GM19351 (cell line): ENCODE results near the gene GNG13.
"Not testable (repeated sequence)": the region's sequence is repeated elsewhere in the genome, so short reads cannot be mapped to it uniquely, and the experiment has no call there.

Source experiments
- ATAC-seq: cut with Tn5 transposase; IDR thresholded peaks from one replicate; pipeline ENCODE4 v1.9.1; 2021; ENCODE audit warnings: mild to moderate bottlenecking, moderate library complexity; ENCODE audit not compliant: unreplicated experiment

The GNG13 gene, protein sequence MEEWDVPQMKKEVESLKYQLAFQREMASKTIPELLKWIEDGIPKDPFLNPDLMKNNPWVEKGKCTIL

DNA sequence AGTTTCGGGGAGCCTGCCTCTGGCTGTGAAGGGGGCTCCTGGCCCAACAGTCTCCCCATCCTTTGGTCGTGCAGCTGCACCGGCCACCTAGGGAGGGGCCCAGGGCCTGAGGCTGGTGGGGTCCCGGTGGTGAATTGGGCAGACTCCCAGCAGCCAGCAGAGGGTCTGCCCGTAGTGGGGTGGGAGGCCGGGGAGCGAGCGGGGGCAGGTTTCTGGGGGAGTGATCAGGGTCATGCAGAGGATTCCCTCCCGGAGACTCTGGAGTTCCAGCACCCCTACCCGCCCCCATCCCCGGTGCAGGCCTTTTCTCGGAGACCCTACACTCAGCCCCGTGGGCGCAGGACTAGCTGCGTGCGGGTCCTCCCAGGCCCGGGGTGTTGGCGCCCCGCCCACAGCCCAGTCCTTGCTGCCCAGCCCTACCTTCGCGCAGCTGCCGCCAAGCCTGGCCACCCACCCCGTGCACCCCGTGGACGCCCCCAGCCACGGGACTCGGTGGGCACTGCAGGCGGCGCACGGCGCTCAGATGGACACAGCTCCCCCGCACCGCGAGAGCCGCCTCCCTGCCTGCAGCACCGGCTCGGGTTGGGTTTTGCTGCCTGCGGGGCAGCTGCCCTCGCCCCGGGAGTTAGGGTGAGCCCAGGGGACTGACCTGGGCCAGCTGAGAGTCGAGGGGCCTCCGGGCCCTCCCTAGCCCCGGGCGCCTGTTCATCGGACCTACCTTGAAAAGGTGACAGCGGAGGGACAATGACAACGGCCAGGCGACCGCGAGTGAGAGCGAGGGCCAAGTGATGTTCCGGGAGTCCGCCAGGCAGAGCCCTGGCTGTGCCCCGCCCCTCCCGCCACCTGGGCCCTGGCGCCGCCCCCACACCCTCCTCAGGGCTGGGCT is at the start of gene GNG13:
Gene GNG13, minus strand, starts transcription at position 787 of the 886 bp plus-strand sequence. CDS start 1,657 bp downstream, outside the sequence.
- ATAC-seq: no peak

DNA sequence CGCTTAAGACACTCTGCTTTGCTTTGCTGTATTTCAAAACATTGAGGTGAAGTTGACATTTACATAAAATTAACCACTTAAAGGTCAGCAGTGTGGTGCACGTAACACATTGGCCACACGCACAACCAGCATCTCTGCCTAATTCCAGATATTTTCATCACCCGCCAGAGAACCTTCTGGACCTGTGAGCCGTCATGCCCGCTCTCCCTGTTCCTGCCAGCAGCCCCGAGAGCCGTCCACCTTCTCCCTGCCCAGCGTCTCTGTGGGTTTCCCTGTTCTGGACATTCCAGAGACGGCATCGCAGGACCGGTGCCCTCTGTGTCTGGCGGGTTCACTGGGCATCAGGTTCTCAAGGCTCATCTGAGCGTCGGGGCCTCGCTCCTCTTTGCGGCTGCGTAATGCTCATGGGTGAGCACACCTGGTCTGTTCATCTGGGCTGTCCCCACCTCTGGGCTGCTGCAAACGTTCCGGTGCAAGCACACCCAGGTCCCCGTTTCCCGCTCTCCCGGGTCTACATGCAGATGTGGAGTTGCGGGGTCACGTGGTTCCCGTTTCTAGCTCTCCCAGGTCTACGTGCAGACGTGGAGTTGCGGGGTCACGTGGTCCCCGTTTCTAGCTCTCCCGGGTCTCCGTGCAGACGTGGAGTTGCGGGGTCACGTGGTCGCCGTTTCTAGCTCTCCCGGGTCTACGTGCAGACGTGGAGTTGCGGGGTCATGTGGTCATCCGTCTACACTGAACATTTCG is 48.1 kb upstream of the GNG13 start:
- ATAC-seq: no peak

DNA sequence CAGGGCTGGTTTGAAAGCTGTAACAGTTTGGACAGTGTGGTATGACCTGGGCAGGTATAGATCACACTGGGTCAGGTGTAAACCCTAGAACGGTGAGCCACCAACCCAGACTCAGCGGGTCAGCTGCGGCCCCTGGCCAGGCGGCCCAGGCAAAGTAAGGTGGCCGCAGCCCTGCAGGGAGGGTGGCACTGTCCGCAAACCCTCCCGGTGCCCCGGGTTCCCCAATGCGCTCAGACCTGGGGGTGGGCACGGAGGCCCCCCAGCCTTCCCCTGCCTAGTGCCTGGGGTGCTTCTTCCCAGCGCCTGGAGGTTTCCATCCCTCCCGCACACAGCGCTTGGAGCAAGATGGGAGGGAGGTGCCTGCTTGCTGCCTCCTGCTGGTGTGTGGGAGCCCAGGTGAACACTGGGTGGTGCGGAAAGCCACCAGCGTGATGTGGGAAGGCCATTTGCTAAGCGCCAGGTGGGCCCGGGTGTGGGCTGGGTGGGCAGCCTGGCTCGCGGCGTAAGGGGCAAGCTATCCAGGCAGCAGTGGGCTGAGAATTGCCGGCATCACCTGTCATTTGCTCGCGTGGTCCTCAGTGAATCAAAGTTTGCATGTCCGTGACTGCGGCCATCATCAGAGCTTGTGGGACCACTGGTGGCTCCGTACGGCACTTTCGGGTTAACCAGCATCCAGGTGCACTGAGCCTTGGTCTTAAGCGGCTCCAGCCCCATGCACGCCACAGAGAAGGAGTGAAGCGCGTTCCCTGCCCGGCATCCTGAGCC is 47.3 kb upstream of the GNG13 start:
- no peak for ATAC-seq

DNA sequence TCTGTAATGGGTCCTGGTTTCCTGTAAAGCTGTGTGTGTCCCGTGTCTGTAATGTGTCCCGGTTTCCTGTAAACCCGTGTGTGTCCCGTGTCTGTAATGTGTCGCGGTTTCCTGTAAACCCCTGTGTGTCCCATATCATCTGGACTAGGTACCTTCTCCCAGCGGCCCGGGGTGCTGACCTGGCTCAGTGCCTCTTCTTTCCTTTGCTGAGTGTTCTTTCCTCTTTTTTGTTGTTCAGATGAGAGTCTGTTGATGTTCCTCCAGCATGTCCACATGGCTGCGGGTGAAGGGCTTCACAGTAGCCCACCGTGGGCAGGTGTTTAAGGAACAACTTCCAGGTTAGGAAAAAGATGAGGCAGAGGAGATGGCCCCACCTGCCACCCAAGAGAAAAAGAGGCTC is 46.6 kb upstream of the GNG13 start:
- no peak for ATAC-seq

DNA sequence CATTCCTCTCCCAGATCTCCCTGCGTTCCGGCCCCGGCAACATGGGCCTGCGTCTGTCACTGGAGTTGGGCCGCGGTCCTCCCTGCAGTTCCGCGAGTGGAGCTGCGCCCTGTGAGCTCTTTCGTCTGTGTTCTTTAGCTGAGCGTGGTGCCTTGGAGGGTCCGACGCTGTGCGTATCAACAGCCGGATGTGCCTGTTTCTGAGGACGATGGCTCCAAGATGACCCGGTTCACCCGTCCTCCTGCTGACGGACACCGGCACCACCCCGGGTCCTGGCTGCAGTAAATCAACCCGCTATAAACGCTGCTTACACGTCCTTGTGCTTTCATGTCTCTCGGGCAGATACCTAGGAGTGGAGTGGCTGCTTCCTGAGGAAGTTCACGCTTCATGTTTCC is 44.8 kb upstream of the GNG13 start:
- no peak for ATAC-seq

DNA sequence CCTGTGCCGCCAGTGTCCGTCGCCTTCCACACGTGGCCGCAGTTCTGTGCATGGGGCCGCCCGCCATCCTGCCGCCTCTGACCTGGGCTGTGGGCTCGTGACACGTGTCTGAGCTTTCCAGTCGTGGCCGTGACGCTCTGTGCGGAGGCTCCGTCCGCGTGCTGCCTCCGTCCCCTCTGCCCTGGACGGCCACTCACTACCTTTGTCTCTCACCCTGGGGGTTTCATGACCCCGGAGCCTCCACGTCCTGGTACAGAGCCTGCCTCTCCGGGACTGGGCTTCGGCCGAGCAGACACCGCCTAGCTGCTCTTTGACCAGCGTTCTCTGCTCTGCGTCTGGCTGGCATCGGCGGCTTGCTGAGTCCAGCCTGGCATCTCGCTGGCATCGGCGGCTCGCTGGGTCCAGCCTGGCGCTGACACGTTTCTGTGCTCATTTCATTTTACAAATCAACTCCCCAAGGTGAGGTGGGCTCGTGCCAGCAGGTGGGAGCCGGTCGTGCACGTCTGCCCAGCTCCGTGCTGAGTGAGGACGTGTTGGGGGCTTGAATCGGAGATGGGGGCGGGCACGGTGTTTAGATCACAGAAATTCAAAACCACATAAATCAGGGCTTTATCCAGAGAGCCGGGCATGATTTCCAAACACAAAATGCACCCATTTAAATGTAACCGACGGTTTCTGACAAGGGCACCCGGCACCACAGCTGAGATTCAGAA is 44.3 kb upstream of the GNG13 start:
- no peak for ATAC-seq

DNA sequence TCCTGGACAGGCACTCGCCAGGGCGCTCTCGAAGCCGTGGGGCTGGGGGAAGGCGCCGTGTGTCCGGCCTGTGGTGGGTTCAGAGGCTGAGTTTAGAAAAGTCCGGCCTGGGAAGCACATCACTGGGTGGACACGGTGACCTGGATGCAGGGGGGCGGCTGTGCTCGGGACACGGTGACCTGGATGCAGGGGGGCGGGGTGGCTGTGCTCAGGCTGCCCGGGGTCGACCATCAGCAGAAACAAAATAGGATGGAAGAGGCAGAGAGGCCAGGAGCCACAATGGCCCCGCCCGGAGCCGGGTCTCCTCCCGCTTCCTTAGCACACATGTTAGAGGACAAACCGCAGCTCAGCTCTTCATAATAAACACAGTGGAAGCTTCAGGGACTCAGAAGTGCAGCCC is 43.2 kb upstream of the GNG13 start:
- ATAC-seq: no peak

DNA sequence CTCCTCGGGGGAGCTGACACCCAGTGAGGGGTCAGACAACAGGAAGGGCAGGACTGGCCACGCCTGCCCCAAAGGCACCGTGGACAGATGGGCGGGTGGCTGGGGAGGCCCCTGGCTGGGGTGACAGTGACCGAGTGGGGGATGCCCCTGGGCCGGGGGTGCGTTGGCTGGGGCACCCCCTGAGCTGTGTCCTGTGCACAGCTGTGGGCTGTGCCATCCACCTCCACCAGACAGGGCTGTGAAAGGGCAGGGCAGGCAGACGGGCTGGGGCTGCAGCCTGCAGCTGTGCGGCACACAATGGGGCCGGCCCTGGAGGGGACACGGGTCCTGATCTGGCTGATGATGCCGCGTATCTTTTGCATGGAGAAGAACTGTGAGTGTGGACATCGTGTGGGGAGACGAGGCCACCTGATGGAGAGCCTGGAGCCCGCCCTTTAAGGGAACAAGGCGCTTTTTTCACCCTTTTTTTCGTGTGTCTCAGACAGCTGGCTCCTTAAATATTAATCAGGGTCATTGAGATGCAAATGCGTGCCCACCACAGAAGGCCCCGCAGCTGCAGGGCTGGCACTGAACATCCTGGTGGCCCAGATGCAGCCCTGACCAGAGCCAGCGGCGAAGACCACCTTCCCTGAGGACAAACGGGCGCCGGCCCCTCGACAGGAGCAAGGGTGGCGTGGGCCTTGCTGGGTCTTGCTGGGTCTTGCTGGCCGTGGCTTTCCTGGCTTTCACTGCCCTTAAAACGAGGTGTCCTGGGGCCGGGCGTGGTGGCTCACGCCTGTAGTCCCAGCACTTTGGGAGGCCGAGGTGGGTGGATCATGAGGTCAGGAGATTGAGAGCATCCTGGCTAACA is 42.4 kb upstream of the GNG13 start:
- ATAC-seq: no peak

DNA sequence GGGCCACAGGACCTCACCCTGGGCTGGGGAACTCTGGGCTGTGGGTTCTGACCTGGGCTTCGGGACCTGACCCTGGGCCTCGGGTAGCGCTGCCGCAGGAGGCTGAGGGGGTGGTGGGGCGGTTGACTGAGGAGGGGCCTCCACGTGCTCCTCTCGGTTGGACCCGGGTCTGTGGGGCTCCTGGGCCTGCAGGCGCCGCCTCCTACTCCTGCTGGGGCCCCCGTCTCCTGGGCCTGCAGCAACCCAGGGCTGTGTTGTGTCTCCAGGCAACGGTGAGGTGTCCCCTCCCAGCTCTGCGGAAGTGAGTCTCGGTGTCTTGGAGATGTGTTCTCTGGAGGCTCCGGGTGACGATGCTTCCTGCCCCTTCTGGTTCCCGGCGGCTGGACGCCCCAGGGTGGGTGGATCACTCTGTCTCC is 41.5 kb upstream of the GNG13 start:
- ATAC-seq: no peak

DNA sequence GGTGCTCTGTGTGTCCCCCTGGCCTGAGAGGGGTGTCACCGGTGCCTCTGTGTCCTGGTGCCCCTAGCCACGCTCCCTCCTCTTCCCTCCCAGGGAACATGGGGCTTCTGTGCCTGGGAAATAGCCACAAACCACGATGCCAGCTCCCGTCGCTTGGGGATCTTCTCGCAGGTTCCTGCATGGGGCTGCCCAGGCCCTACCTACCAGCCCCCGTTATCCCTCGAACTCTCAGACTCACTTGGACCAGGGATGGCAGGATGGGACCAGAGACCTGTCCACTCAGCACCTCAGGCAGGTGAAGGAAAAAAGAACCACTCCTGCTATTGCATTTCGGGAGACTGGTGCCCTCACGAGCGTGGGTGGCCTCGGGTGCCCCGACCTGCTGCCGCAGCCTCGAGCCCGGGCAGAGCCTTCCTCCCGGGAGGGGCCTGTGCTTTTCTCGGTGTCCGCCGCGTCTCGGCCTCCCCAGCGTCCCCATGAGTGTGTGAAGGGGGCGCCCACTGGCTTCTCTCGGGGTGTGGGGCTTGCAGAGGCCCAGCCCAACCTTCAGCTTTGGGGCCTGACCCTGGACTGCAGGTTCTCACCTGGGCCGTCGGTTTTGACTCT is 41.0 kb upstream of the GNG13 start:
- no peak for ATAC-seq

DNA sequence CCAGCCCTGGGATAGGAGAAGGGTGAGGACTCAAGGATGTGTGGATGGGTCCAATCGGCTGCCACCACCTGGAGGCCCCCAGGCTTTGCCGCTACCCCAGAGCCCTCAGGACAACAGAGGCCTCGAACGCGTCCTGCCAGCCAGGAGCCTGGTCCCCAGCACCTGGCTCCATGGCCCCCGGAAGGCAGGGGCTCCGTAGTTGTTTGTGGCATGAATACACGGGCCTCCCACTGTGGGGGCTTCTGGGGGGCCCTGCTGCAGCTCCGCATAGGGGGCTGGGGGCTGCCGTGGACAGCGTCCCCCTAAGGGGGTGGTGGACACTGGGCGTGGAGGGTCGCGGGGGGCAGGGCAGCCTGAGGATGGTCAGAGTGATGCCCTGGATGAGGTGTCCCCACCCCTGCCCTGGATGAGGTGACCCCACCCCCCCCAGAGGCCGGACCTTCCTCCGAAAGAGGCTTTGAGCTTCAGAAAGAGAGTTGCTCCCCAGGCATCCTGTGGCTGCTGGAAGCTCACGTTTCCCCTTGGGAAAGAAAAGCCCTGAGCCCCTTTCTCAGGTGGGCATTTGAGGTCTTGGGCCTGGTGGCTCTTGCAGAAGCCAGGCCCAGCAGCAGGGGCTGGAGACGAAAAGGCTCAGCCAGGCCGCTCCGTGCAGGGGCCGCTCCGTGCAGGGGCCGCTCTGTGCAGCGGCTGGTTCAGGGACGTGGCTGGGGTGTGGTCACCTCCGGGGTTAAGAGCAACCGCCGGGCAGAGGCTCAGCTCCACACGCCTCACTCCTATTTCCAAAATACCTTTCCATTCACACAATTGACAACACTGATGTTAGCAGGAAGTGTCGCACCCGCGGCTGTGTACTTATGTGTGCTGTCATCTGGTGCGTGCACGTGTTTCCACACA is 40.3 kb upstream of the GNG13 start:
- ATAC-seq: no peak

DNA sequence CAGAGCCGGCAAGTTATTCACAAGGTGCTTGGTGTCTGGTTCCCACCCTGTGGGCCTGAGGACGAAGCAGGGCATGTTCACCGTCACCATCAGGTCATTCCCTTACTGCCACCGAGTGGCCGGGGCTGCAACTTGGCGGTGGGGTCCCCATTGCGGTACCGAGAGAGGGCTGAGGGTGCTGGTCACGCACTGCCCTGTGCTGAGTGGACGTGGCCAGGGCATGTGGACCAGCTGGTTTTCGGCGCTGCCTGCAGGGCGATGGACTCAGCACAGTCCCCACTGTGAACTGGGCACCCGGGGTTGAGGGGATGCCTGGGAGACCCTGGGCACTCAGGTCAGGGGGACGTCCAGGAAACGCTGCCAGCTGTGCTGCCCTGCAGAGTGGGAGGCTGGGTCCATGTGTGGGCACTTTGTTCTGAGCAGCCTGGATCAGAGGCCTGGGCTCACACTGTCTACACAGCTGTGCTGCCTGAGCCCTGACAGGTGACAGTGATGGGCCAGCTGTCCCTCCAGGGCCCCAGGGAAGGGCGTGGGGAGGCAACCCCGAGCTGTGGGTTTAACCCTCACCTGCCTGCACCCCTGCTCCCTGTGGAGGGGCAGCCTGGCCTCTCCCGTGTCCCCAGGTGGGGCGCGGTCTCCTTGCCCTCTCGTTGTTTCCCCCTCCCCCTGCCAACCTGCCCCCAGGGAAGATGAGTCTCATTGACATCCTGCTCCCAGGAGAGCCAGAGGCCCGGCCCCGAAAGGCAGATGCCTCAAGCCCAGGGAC is 39.3 kb upstream of the GNG13 start:
- ATAC-seq: no peak

DNA sequence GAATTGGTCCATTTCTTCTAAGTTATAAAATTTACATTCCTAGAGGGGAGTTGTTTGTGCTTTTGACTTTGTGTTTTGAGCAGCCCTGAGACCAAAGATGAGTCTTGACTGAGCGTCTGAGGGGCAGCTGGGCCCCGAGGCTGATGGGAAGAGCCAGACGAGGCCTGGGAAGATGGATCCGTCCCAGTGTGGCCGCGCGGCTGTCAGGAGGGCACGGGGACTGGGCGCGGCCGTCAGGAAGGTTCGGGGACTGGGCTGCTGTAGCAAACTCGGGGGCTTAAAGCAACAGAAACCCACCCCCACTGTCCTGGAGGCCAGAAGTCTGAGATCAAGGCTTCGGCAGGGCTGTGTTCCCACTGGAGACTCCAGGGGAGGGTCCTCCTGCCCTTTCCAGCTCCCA is 38.2 kb upstream of the GNG13 start:
- ATAC-seq: no peak

DNA sequence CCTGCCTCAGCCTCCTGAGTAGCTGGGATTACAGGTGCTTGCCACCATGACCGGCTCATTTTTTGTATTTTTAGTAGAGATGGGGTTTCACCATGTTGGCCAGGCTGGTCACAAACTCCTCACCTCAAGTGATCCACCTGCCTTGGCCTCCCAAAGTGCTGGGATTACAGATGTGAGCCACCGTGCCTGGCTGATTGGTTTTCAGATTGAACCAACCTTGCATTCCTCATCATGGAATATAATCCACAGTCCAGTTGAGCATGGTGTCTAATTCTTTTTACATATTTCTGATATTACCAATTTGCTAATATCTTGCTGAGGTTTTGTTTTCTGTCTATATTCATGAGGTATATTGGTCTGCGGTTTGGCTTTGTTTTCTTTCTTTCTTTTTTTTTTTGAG is 36.3 kb upstream of the GNG13 start:
- ATAC-seq: not testable (repeated sequence)

DNA sequence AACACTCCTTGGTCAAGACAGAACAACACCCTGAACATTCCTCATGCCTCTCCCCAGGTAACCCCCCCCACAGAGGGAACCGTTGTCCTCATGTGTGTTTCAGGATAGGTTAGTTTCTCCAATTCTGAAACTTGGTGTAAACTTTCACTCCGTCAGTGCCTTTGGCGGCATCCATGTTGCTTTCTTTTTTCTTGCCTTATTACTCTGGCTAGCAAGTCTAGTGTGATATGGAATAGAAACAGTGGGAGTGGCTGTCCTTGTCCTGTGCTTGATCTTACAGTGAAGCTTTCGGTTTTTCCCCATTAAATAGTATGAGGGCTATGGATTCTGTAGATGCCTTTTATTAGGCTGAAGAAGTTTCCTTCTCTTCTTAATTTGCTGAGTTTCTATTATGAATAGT is 35.7 kb upstream of the GNG13 start:
- no peak for ATAC-seq

DNA sequence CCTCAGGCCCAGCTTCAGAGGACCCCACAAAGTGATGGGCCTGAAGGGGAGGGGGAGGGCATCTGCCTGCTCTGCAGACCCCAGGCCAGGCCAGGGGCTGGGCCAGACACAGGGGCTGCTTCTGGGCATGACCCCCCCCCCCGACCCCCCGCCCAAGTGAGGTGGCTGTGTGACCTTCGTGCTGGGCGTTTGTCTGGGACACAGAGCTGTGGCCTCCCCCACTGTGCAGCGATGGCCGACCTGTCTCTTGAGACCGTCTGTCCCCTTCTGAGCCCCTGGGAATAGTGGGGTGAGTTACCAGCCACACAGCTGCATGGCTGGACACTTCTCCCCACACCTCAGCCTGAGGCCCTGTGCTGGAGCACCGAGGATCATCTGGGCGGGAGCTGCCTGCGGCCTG is 34.8 kb upstream of the GNG13 start:
- no peak for ATAC-seq

DNA sequence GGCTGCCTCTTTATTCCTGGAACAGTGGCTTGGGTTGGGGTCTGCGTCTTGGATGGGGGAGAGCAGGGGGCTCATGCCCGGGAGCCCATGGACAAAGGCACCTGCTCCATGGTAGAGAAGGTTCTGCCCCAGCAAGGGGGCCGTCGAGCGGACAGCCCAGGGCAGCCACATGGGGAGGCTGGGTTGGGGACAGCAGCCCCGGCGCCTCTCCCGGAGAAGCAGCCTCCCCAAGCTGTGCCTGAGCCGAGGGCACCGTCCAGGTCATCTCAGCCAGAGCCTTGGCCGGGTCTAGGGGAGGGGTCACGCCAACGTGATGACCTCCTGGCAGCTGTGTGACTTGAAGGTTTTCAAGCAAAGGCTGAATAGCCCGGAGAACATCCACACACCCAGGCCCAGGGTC is 32.9 kb upstream of the GNG13 start:
- ATAC-seq: no peak
